Activated naive CD4-positive, alpha-beta T cell treated with anti-CD3 and anti-CD28 coated beads, Interleukin-2, amount 10 ng/mL, durations not matched to agents 5 hours and 36 hours (primary cell): ENCODE results near the gene DENR. TPM values are rescaled to one million over a fixed set of nuclear protein-coding genes. Genes with fewer than 3 reads are reported as not detected.

ENCODE experiments used
- total RNA-seq, 2 experiments: library from RNA; stranded (reverse); gene quantifications; one replicate each; pipeline ENCODE4 v1.2.3, GENCODE V29; 2021

DENR gene, protein sequence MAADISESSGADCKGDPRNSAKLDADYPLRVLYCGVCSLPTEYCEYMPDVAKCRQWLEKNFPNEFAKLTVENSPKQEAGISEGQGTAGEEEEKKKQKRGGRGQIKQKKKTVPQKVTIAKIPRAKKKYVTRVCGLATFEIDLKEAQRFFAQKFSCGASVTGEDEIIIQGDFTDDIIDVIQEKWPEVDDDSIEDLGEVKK
- 10 to 100 TPM; 49.0 to 50.9 TPM for total RNA-seq

DNA sequence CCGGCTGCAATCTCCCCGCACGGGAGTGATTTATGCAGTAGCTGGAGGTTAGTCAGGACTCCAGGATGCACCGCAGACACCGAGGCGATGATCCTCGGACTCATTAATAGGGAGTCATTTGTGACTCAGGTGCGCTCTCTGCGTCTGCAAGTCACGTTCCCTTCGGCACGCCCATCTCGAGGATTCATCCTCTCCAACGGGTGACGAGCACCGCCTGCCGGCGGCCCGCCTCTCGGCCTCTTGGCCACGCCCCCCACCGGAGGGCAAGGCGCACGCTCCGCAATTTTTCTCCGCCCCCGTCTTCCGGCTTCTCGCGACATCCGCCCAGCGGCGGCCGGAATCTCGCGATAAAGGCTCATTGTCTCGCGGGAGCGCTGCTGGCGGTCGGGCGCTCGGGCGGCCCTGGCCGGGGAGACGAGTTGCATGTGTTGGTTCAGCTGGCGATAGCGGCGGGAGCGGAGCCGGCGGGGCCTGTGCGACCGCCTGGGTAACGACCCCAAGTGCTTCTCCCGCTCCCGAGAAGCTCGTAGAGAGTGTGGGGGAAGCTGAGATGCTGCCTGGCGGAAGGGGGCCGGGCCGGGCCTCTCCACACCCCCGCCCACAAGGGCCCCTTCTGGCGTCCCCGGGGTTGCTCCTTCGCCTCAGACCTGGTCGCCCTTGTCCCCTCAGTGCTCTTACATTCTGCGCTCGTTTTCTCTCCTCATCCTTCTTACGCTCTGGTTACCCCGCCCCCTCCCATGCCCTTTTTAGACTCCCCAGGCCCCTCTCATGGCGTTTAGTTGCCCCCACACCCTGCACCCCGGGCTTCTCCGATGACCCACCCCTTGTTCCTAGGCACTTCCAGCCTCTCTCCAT lies at the start of gene DENR:
TSS of gene DENR (plus strand) at position 361 of the 855 bp plus-strand sequence. CDS start 878 bp downstream, outside the sequence.

DNA sequence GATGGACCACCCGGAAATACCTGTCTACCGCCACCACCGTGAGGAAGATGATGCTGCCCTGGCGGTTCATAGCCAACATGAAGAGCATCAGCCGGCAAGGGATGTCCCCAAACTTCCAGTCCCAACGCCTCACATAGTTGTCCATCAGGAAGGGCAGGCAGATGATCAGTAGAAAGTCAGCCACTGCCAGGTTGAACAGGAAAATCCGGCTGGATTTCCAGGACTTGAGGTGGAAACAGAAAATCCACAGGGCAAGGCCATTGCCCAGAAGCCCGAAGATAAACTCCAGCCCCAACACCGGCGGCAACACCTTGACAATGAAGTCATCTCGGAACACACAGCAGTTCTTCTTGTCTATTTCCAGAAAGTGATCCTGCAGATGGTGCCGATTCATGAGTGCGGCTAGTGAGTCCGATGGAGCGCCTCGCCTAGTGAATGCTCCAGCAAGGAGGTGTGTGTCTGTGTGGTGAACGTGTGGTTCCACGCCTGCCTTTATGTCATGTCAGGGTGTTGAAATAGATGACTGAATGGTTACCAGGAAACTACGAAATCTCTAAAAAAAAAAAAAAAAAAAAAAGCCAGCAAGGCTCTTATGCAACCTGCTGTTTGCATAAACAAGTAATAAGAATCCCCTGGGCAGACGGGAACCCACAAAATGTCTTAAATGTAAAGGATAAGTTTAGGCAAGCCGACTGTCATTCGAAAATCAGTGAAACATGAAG lies 49.6 kb upstream of the DENR start, which contains the start of gene HCAR2:
TSS of gene HCAR2 (minus strand) at position 468 of the 722 bp plus-strand sequence. CDS start at position 394, 74 bp downstream.

DNA sequence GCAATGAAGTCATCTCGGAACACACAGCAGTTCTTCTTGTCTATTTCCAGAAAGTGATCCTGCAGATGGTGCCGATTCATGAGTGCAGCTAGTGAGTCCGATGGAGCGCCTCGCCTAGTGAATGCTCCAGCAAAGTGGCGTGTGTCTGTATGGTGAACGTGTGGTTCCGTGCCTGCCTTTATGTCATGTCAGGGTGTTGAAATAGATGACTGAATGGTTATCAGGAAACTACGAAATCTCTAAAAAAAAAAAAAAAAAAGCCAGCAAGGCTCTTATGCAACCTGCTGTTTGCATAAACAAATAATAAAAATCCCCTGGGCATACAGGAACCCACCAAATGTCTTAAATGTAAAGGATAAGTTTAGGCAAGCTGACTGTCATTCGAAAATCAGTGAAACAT lies 36.0 kb upstream of the DENR start, which contains the start of gene HCAR3:
TSS of gene HCAR3 (minus strand) at position 154 of the 400 bp plus-strand sequence. CDS start at position 80, 74 bp downstream.

DNA sequence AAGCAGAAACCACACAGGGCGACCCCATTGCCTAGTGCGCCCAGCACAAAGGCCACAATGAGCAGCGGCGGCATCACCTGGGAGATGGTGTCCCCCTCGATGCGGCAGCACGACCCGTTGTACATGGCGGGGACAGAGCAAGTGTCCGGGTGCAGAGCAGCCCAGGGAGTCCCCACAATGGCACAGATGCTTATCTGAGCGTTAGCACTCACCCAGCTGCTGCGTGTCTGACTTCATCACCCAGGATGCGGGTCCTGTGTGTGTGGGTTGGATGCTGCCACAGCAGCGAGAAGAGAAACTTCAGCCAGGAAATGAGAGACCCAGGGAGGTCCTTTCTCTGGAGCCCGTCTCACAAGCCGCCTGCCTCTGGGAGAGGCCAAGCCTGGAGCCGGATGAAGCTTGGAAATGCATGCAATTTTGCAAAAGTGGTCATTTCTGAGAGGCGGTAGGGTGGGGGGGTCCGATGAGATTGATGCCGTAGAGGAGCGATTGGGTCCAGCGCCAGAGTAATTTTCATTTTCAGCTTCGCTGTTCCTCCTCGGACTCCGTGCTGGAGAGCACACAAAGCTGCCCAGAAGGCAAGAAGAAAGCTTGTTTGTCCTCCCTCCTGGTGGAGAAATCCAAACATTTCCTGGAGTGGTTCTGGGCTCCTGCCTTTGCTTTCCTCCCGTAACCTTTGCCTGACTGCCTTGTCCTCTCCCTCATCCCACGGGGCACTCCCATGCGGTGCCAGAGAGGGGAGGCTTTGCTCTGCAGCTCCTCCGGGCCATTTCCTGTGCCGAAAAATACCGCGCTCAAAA lies 22.2 kb upstream of the DENR start, which contains the start of gene HCAR1:
TSS of gene HCAR1 (minus strand) at position 630 of the 800 bp plus-strand sequence. CDS start at position 125, 505 bp downstream.

Other genes starting within 250 kb of the DENR start
- 10 to 100 TPM; 81.8 to 90.3 TPM for gene RSRC2, start 225.9 kb upstream of the DENR start, total RNA-seq
- gene KNTC1, start 225.6 kb upstream of the DENR start, total RNA-seq, result 10 to 100 TPM; 89.9 to 92.2 TPM
- not detected for gene HCAR2, start 49.5 kb upstream of the DENR start, total RNA-seq
- not detected for gene HCAR3, start 36.0 kb upstream of the DENR start, total RNA-seq
- gene HCAR1, start 22.0 kb upstream of the DENR start, total RNA-seq, result under 1 TPM; 0.46 to 0.58 TPM
- gene CCDC62, start 21.7 kb downstream of the DENR start, total RNA-seq, result under 1 TPM; 0.51 to 0.78 TPM
- 10 to 100 TPM; 34.2 to 36.0 TPM for gene HIP1R, start 82.6 kb downstream of the DENR start, total RNA-seq
- 10 to 100 TPM; 26.4 to 27.5 TPM for gene VPS37B, start 143.3 kb downstream of the DENR start, total RNA-seq
- gene ABCB9, start 213.6 kb downstream of the DENR start, total RNA-seq, result 1 to 10 TPM; 5.4 TPM
- gene OGFOD2, start 222.4 kb downstream of the DENR start, total RNA-seq, result 10 to 100 TPM; 22.7 to 24.6 TPM
- gene ARL6IP4, start 227.9 kb downstream of the DENR start, total RNA-seq, result 100 to 1,000 TPM; 162 to 166 TPM